H1 (cell line): Measurements from ENCODE around the gene PARD3.

ENCODE experiments used
- CHD1 ChIP-seq: IDR thresholded peaks from 2 replicates; pipeline ENCODE4 v1.6.1; 2012; ENCODE audit warnings: low read depth, low read length, improper control_type of control experiment
- POLR2AphosphoS5 ChIP-seq: IDR thresholded peaks from 2 replicates; pipeline ENCODE4 v1.6.1; 2011; ENCODE audit warnings: low read depth, low read length
- TF ChIP-seq, protein P1 (sequence below): IDR thresholded peaks from 2 replicates; pipeline ENCODE4 v1.6.1; 2011; ENCODE audit warnings: low read depth, mild to moderate bottlenecking, low read length; ENCODE audit not compliant: insufficient read depth
- TF ChIP-seq, protein P2 (sequence below), 3 experiments: IDR thresholded peaks; 1 replicate in 2 of 3; 2 replicates in 1 of 3; pipeline versions ENCODE4 v1.5.1 to v1.6.1; 2011; ENCODE audit warnings: low read length in 3 of 3, mild to moderate bottlenecking in 3 of 3, inconsistent platforms in 2 of 3, low read depth in 1 of 3, moderate library complexity in 1 of 3; ENCODE audit not compliant: insufficient read depth in 1 of 3; ENCODE audit errors: control extremely low read depth in 1 of 3

DNA sequence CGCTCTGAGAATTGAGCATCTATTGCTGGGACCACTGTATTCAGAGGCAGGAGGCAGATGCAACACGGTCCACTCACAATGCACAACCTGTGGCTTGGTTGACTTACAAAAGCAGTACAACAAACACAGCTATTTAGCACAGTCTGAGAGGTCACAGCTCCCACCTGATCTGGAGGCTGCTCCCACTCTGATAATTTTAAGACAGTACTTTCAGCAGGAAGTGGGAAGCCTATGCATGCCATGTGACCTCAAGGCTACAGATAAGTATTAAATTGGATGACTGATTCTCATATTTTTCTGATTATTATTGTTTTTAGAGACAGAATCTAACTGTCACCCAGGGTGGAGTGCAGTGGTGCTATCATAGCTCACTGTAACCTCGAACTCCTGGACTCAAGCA, 659.3 kb downstream of the PARD3 start:
- no peak for TF ChIP-seq CHD1
- TF ChIP-seq, protein P1, sequence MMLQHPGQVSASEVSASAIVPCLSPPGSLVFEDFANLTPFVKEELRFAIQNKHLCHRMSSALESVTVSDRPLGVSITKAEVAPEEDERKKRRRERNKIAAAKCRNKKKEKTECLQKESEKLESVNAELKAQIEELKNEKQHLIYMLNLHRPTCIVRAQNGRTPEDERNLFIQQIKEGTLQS: no peak
- TF ChIP-seq, protein P2, sequence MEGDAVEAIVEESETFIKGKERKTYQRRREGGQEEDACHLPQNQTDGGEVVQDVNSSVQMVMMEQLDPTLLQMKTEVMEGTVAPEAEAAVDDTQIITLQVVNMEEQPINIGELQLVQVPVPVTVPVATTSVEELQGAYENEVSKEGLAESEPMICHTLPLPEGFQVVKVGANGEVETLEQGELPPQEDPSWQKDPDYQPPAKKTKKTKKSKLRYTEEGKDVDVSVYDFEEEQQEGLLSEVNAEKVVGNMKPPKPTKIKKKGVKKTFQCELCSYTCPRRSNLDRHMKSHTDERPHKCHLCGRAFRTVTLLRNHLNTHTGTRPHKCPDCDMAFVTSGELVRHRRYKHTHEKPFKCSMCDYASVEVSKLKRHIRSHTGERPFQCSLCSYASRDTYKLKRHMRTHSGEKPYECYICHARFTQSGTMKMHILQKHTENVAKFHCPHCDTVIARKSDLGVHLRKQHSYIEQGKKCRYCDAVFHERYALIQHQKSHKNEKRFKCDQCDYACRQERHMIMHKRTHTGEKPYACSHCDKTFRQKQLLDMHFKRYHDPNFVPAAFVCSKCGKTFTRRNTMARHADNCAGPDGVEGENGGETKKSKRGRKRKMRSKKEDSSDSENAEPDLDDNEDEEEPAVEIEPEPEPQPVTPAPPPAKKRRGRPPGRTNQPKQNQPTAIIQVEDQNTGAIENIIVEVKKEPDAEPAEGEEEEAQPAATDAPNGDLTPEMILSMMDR (IDR thresholded peaks at IDR 0.05; ENCODE audit: control extremely low read depth in 1 of 3, insufficient read depth in 1 of 3, low read depth in 1 of 3, low read length in 3 of 3): no peak
- TF ChIP-seq POLR2AphosphoS5: no peak
